Breast epithelium (tissue), 4 donors: ENCODE data around the gene NDUFV2. TPM values are rescaled to one million over a fixed set of nuclear protein-coding genes. Genes with fewer than 3 reads are reported as not detected.
A peak's percentile ranks its signal among the peaks of the same experiment; 100 is the strongest.

ENCODE experiments used
- DNase-seq, 2 donors: peaks; one replicate each; pipeline ENCODE4 v3.0.0-alpha.2; 2019; ENCODE audit warnings: low spot score in 2 of 2
- H3K27ac ChIP-seq, 2 donors: fragments of 200-600 bp; sonication (generic) in 1 of 2; one replicate each; pipeline ENCODE4 v1.5.1; 2016 to 2019; ENCODE audit warnings: mild to moderate bottlenecking in 1 of 2
- H3K27me3 ChIP-seq, 2 donors: fragments of 200-600 bp; sonication (generic) in 1 of 2; one replicate each; pipeline versions ENCODE4 v1.5.1 to v1.6.0; 2017 to 2019; ENCODE audit warnings: control low read depth in 1 of 2, mild to moderate bottlenecking in 1 of 2
- H3K36me3 ChIP-seq: fragments of 200-600 bp; one replicate; pipeline ENCODE4 v1.5.1; 2019
- H3K4me1 ChIP-seq, 2 donors: fragments of 200-600 bp; sonication (generic); one replicate each; pipeline ENCODE4 v1.5.1; 2016 to 2019; ENCODE audit warnings: control low read depth in 1 of 2
- H3K4me3 ChIP-seq, 3 donors: fragments of 200-600 bp; sonication (generic); 1 replicate in 2 of 3; 2 replicates in 1 of 3; pipeline ENCODE4 v1.5.1; 2016 to 2019; ENCODE audit warnings: mild to moderate bottlenecking in 3 of 3, moderate library complexity in 2 of 3
- H3K9me3 ChIP-seq, 2 donors: fragments of 200-600 bp; sonication (generic) in 1 of 2; one replicate each; pipeline ENCODE4 v1.5.1; 2016 to 2019; ENCODE audit warnings: control low read depth in 1 of 2
- POLR2A ChIP-seq: fragments of 450-650 bp; IDR thresholded peaks from one replicate; pipeline ENCODE4 v1.6.1; 2016; ENCODE audit warnings: antibody characterized with exemption, mild to moderate bottlenecking, moderate library complexity
- POLR2AphosphoS5 ChIP-seq, 3 donors: sonication (generic); formaldehyde crosslinking; IDR thresholded peaks; one replicate each; pipeline ENCODE4 v1.6.1; 2017; ENCODE audit warnings: antibody characterized with exemption in 3 of 3
- intact Hi-C: fragments of 100-400 bp; cut with DNase I; formaldehyde crosslinking; loops from one replicate; pipeline ENCODE4 v1.15.1; 2023; ENCODE audit warnings: low total_unique reads
- total RNA-seq, 3 donors: library from RNA; depleted of rRNA; stranded (reverse); fragments of >200 nt; gene quantifications; one replicate each; pipeline ENCODE4 v1.1.0, GENCODE V29; 2016
- TF ChIP-seq, protein P1 (sequence below), 3 donors: fragments of 450-650 bp; IDR thresholded peaks; one replicate each; pipeline ENCODE4 v1.5.1; 2016 to 2017; ENCODE audit warnings: antibody characterized with exemption in 3 of 3, mild to moderate bottlenecking in 3 of 3, moderate library complexity in 3 of 3

Gene NDUFV2
- total RNA-seq, 3 donors from 2014 or later, result 106 to 116 (median 113) TPM

DNA sequence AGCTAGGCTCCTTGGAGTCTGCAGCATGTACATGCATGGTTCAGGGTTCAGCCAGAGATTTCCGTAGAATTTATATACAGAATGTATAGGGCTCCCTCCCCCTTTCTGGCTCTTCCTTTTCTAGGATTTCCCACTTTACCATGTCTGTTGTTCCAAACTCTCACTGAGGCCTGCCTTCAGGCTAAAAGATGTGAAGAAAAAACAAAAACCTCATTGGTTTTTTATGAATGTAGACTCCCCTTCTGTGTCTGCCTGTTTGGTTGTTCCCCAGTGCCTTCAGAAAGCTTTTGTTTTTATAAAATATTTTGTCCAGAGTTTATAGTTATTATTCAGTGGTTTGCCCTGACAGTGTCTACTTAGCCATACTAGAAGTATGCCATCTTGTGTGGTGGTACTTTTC lies 3.6 kb downstream of the NDUFV2 start:
- intact Hi-C loops, result no loop called here
- Histone ChIP-seq H3K4me1 (peaks cover 11 to 22% of the 10 kb centered on the region in 2 donors), H3K9me3 (no peaks in the 10 kb centered on the region), H3K36me3 (no peaks in the 10 kb centered on the region), H3K4me3 (peak overlapping the region in 1 of 3 donors; percentile 77), H3K27me3 (no peaks in the 10 kb centered on the region), H3K27ac (peak overlapping the region; percentile 1 to 23)
- no peak for DNase-seq
- TF ChIP-seq POLR2A (no peak), POLR2AphosphoS5 (IDR thresholded peaks at IDR 0.05) (no peak)
- TF ChIP-seq, protein P1, sequence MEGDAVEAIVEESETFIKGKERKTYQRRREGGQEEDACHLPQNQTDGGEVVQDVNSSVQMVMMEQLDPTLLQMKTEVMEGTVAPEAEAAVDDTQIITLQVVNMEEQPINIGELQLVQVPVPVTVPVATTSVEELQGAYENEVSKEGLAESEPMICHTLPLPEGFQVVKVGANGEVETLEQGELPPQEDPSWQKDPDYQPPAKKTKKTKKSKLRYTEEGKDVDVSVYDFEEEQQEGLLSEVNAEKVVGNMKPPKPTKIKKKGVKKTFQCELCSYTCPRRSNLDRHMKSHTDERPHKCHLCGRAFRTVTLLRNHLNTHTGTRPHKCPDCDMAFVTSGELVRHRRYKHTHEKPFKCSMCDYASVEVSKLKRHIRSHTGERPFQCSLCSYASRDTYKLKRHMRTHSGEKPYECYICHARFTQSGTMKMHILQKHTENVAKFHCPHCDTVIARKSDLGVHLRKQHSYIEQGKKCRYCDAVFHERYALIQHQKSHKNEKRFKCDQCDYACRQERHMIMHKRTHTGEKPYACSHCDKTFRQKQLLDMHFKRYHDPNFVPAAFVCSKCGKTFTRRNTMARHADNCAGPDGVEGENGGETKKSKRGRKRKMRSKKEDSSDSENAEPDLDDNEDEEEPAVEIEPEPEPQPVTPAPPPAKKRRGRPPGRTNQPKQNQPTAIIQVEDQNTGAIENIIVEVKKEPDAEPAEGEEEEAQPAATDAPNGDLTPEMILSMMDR (IDR thresholded peaks at IDR 0.05), result no peak

DNA sequence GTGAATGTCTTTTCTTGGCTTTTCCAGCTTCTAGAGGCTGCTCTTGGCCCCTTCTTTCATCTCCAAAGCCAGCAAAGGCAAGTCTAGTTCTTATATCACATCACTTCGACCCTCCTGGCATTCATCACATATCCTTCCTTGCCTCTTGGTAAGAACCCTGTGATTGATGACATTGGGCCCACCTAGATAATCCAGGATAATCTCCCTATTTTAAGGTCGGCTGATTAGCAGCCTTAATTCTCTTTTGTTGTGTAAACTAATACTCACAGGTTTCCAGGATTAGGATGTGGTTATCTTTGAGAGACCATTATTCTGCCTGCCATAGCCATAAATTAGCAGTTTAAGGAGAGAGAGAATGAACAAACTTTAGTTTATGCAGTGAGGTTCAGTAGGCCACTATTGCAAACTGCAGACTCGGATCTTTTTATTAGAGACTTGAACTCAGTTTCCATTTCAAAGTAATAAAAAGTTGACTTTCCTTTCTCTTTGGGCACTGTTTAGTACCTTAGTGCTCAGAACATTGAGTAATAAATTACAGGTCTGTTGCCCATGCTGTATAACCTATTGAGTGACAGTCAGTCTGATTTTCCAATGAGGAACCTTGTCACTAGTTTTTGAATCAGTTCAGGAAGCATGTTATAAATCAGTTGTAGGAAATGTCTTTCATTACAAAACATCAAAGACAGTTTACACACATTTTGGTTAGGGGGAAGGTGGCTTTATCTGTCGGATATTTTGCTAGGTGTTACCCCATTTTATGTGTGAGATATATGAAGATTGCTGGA lies 4.5 kb downstream of the NDUFV2 start:
- Histone ChIP-seq H3K27ac (peak overlapping the region; percentile 16 to 43), H3K27me3 (no peaks in the 10 kb centered on the region), H3K4me1 (peaks cover 11 to 22% of the 10 kb centered on the region in 2 donors), H3K36me3 (no peaks in the 10 kb centered on the region), H3K9me3 (no peaks in the 10 kb centered on the region), H3K4me3 (peak overlapping the region in 1 of 3 donors; percentile 2)
- intact Hi-C loops, result no loop called here
- DNase-seq, result no peak
- TF ChIP-seq, protein P1 (IDR thresholded peaks at IDR 0.05), result no peak
- no peak for TF ChIP-seq POLR2A
- TF ChIP-seq POLR2AphosphoS5 (IDR thresholded peaks at IDR 0.05), result no peak

DNA sequence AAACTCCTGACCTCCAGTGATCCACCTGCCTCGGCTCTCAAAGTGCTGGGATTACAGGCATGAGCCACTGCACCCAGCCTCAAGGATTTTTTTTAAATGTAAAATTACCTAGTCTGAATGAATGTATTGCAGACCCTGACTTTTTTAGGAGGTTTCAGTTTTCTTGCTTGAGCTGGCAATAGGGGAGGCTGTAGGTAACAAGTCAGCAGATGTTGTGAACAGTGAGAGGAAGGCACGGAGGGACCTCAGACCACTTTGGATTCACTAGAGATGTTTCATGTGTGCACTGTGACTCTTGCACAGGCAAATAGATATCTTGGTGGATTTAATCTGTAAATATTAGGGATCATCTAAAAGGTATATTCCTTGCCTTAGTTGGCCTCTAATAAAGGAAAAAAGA lies 6.4 kb downstream of the NDUFV2 start:
- Histone ChIP-seq H3K27me3 (no peaks in the 10 kb centered on the region), H3K9me3 (no peaks in the 10 kb centered on the region), H3K36me3 (no peaks in the 10 kb centered on the region), H3K27ac (peak overlapping the region in 1 of 2 donors; percentile 21), H3K4me3 (no peak overlapping the region), H3K4me1 (peaks cover 11 to 25% of the 10 kb centered on the region in 2 donors)
- intact Hi-C loops, result no loop called here
- TF ChIP-seq, protein P1 (IDR thresholded peaks at IDR 0.05), result no peak
- no peak for TF ChIP-seq POLR2A
- TF ChIP-seq POLR2AphosphoS5 (IDR thresholded peaks at IDR 0.05), result no peak
- no peak for DNase-seq

DNA sequence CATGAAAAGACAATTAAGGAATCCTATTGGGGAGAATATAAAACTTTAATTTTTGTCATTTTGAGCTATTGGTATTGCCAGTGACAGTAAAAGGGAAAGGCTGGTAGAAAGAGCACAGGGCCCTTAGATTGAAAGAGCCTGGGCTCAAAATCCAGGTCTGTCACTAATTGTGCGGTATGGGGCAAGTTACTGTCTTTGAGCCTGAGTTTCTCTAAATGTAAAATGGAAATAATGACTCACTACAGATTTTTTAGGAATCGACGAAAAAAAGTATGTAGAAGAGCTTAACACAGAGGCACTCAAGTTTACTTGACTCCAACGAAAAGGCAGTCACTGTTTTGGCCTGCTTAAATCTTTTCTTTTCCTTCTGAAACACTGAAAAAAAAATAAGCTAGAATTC lies 7.0 kb downstream of the NDUFV2 start:
- H3K27ac ChIP-seq, result peak overlapping the region in 1 of 2 donors; percentile 52
- no peaks in the 10 kb centered on the region for H3K9me3 ChIP-seq
- intact Hi-C loops, result no loop called here
- H3K36me3 ChIP-seq, result no peaks in the 10 kb centered on the region
- H3K4me3 ChIP-seq, result no peak overlapping the region
- no peaks in the 10 kb centered on the region for H3K27me3 ChIP-seq
- TF ChIP-seq POLR2AphosphoS5 (IDR thresholded peaks at IDR 0.05) (no peak), POLR2A (no peak)
- TF ChIP-seq, protein P1 (IDR thresholded peaks at IDR 0.05), result no peak
- H3K4me1 ChIP-seq, result peaks cover 11 to 25% of the 10 kb centered on the region in 2 donors
- DNase-seq, result no peak

DNA sequence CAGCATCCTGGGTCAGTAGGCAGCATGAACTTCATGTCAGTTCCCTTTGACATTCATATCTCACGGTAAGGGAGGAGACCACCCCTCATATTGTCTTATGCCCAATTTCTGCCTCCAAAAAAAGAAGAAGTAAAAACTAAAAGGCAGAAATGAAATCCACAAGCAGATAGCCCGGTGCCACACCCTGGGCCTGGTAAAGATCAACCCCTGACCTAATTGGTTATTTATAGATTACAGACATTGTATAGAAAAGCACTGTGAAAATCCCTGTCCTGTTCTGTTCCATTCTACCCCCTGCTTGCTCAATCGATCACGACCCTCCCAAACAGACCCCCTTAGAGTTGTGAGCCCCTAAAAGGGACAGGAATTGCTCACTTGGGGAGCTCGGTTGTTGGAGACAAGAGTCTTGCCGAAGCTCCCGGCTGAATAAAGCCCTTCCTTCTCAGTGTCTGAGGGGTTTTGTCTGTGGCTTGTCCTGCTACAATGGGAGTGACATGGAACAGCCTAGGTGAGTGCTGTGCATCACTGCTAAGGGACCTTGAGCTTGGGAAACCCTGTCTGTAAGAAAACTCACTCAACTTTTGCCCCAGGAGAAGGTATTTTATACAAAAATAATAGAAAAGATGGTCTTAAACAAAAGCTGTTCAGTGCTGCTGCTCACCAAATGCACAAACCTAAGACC lies 11.1 kb downstream of the NDUFV2 start:
- H3K4me3 ChIP-seq, result no peak overlapping the region

More for the DNA sequence above, 11.1 kb downstream of the NDUFV2 start:
- Histone ChIP-seq H3K27me3 (no peaks in the 10 kb centered on the region), H3K4me1 (peaks cover 5 to 11% of the 10 kb centered on the region in 2 donors), H3K36me3 (no peaks in the 10 kb centered on the region), H3K9me3 (no peaks in the 10 kb centered on the region), H3K27ac (peak overlapping the region; percentile 48 to 56)
- TF ChIP-seq POLR2AphosphoS5 (IDR thresholded peaks at IDR 0.05), result no peak
- TF ChIP-seq, protein P1 (IDR thresholded peaks at IDR 0.05), result no peak
- DNase-seq, result no peak
- intact Hi-C loops, result no loop called here
